ENCODE results near the gene GPR42. TPM values are rescaled to one million over a fixed set of nuclear protein-coding genes. Genes with fewer than 3 reads are reported as not detected.

Gene GPR42
- total RNA-seq, 1 donor from 2014 or later = not detected

- Histone ChIP-seq H3K9me3 (no peaks in the 10 kb centered on the region), H3K4me1 (no peaks in the 10 kb centered on the region), H3K27me3 (no peaks in the 10 kb centered on the region), H3K36me3 (no peaks in the 10 kb centered on the region), H3K27ac (no peak overlapping the region), H3K4me3 (no peak overlapping the region)
- intact Hi-C loops (cut with DNase I) = no loop called here
- no peak for DNase-seq (ENCODE audit: low spot score in 2 of 2)
- TF ChIP-seq, protein P1, sequence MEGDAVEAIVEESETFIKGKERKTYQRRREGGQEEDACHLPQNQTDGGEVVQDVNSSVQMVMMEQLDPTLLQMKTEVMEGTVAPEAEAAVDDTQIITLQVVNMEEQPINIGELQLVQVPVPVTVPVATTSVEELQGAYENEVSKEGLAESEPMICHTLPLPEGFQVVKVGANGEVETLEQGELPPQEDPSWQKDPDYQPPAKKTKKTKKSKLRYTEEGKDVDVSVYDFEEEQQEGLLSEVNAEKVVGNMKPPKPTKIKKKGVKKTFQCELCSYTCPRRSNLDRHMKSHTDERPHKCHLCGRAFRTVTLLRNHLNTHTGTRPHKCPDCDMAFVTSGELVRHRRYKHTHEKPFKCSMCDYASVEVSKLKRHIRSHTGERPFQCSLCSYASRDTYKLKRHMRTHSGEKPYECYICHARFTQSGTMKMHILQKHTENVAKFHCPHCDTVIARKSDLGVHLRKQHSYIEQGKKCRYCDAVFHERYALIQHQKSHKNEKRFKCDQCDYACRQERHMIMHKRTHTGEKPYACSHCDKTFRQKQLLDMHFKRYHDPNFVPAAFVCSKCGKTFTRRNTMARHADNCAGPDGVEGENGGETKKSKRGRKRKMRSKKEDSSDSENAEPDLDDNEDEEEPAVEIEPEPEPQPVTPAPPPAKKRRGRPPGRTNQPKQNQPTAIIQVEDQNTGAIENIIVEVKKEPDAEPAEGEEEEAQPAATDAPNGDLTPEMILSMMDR (IDR thresholded peaks at IDR 0.05) = no peak
These were observed 41.5 kb upstream of the GPR42 start for GRCh38 chr19:35329323-35329722.

GRCh38 chr19:35330475-35330874 is 40.4 kb upstream of the GPR42 start:
- Histone ChIP-seq H3K9me3 (no peaks in the 10 kb centered on the region), H3K27me3 (no peaks in the 10 kb centered on the region), H3K4me3 (no peak overlapping the region), H3K36me3 (no peaks in the 10 kb centered on the region), H3K4me1 (no peaks in the 10 kb centered on the region), H3K27ac (no peak overlapping the region)
- no peak for DNase-seq (ENCODE audit: low spot score in 2 of 2)
- intact Hi-C loops (cut with DNase I) = no loop called here
- TF ChIP-seq, protein P1 (IDR thresholded peaks at IDR 0.05) = no peak

GRCh38 chr19:35331551-35332214 is 39.2 kb upstream of the GPR42 start:
- intact Hi-C loops (cut with DNase I) = no loop called here
- Histone ChIP-seq H3K27ac (no peak overlapping the region), H3K9me3 (no peaks in the 10 kb centered on the region), H3K27me3 (no peaks in the 10 kb centered on the region), H3K36me3 (no peaks in the 10 kb centered on the region), H3K4me3 (no peak overlapping the region), H3K4me1 (no peaks in the 10 kb centered on the region)
- no peak for DNase-seq (ENCODE audit: low spot score in 2 of 2)
- TF ChIP-seq, protein P1 (IDR thresholded peaks at IDR 0.05) = no peak

- no peak overlapping the region for H3K27ac ChIP-seq
- TF ChIP-seq, protein P1 (IDR thresholded peaks at IDR 0.05) = no peak
- H3K4me1 ChIP-seq = no peaks in the 10 kb centered on the region
- no peaks in the 10 kb centered on the region for H3K9me3 ChIP-seq
- H3K36me3 ChIP-seq = no peaks in the 10 kb centered on the region
- H3K4me3 ChIP-seq = no peak overlapping the region
- no peak for DNase-seq (ENCODE audit: low spot score in 2 of 2)
- intact Hi-C loops (cut with DNase I) = no loop called here
- no peaks in the 10 kb centered on the region for H3K27me3 ChIP-seq
These were observed 38.1 kb upstream of the GPR42 start for GRCh38 chr19:35332817-35333216.

GRCh38 chr19:35334144-35334753 is 36.6 kb upstream of the GPR42 start:
- DNase-seq (ENCODE audit: low spot score in 2 of 2) = no peak
- no peaks in the 10 kb centered on the region for H3K9me3 ChIP-seq
- H3K27me3 ChIP-seq = no peaks in the 10 kb centered on the region
- TF ChIP-seq, protein P1 (IDR thresholded peaks at IDR 0.05) = no peak
- H3K36me3 ChIP-seq = no peaks in the 10 kb centered on the region
- H3K4me1 ChIP-seq = no peaks in the 10 kb centered on the region
- intact Hi-C loops (cut with DNase I) = no loop called here
- H3K27ac ChIP-seq = no peak overlapping the region
- no peak overlapping the region for H3K4me3 ChIP-seq
